ENCODE data around the gene HTRA1.

HTRA1 gene

GRCh38 chr10:122550983-122551382 is 89.6 kb downstream of the HTRA1 start:
- Histone ChIP-seq H3K9me3 (replicated peaks in 1 of 11) (peaks cover 0 to 9% (median 0%) of the 10 kb centered on the region in 11 experiments; a peak in 3 of 22 replicates), H3K27me3 (no peaks in the 10 kb centered on the region), H3K36me3 (no peaks in the 10 kb centered on the region), H4K20me1 (no peaks in the 10 kb centered on the region), H3K4me3 (no peak overlapping the region), H3K4me1 (peaks cover 0 to 38% (median 29%) of the 10 kb centered on the region in 10 experiments; a peak in 16 of 20 replicates), H3K9ac (no peak overlapping the region), H3K27ac (peak overlapping the region in 3 of 11 experiments; percentile 9 to 54 (median 48); a peak in 4 of 22 replicates), H3K4me2 (peak overlapping the region in 4 of 11 experiments; percentile 12 to 26 (median 20); a peak in 3 of 22 replicates)
- no peak for TF ChIP-seq Cebpa-rat (IDR thresholded peaks at IDR 0.05)

GRCh38 chr10:122551450-122551849 is 90.1 kb downstream of the HTRA1 start:
- H3K9ac ChIP-seq: no peak overlapping the region
- H4K20me1 ChIP-seq: no peaks in the 10 kb centered on the region
- H3K4me2 ChIP-seq: peak overlapping the region in 3 of 11 experiments; percentile 19 to 26 (median 20); a peak in 3 of 22 replicates

DNA sequence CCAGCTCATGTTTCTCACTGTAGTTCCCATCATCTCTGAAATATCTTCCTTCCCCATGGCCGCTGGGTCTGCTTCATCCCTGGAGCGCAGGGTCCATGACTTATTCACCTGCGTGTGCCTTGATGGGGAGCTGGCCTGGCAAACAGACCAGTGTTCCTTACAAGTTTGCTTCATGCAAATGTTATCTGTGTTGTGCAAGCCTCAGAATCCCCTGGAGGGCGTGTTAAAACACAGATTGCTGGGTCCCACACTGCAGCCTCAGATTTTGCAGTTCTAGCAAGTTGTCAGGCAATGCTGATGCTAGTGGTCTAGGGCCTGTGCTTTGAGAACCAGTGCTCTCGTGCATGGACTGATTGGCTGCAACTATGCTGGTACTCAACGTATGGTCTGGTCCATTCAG is 92.0 kb downstream of the HTRA1 start:
- peaks cover 0 to 9% (median 0%) of the 10 kb centered on the region in 11 experiments; a peak in 4 of 22 replicates for H3K9me3 ChIP-seq (replicated peaks in 1 of 11)
- no peaks in the 10 kb centered on the region for H3K36me3 ChIP-seq
- H3K4me1 ChIP-seq: peaks cover 0 to 37% (median 32%) of the 10 kb centered on the region in 10 experiments; a peak in 16 of 20 replicates
- H3K27ac ChIP-seq: no peak overlapping the region
- H4K20me1 ChIP-seq: no peaks in the 10 kb centered on the region
- H3K4me3 ChIP-seq: no peak overlapping the region
- H3K4me2 ChIP-seq: peak overlapping the region in 4 of 11 experiments; percentile 2 to 30 (median 18); a peak in 3 of 22 replicates
- H3K9ac ChIP-seq: no peak overlapping the region
- TF ChIP-seq Cebpa-rat (IDR thresholded peaks at IDR 0.05): no peak
- H3K27me3 ChIP-seq: no peaks in the 10 kb centered on the region

More at GRCh38 chr10:122551450-122551849, 90.1 kb downstream of the HTRA1 start:
- peaks cover 0 to 9% (median 0%) of the 10 kb centered on the region in 11 experiments; a peak in 3 of 22 replicates for H3K9me3 ChIP-seq (replicated peaks in 1 of 11)
- TF ChIP-seq Cebpa-rat (IDR thresholded peaks at IDR 0.05): no peak
- H3K27ac ChIP-seq: peak overlapping the region in 3 of 11 experiments; percentile 9 to 54 (median 48); a peak in 4 of 22 replicates
- H3K36me3 ChIP-seq: no peaks in the 10 kb centered on the region
- no peak overlapping the region for H3K4me3 ChIP-seq
- no peaks in the 10 kb centered on the region for H3K27me3 ChIP-seq
- H3K4me1 ChIP-seq: peaks cover 0 to 38% (median 31%) of the 10 kb centered on the region in 10 experiments; a peak in 16 of 20 replicates

DNA sequence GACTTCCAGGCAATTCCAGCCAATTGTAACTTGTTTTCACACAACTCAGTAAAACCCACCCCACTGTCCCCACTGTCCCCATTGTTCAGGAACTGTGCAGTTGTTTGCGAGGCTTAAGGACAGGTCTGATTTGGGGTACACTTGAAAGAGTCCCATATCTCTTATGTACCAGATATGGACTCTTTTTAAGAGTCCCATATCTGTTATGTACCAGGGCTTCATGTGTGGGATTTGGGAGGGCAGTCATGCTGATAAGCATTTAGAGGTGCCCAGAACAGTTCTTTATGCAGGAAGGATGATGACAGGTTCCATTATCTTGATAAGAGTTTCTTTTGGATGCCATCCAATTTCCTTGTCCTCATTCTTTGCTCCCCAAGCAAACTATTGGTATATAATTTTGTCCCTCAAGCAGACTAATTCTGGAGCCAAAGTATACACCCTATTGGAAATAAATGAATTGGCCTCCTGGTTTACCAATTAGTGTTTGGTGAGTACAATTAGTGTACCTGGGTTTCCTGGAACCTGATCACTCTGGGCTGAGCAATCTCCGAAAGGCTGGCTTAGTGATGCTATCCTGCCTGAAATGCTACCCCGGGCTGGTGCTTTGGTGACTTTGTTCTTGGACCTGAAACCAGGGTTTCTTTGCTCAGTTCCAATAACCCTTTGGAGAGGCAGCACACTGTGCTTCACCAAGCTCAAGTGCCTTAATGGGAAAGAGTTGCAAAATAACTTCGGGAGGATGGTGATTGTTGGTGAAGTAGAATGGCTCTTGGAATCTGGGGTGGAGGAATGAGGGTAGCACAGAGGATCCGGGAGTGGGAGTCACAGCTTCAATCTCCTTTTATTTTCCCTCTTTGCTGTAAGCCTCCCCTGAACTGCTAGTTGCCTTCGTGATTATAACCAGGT is 93.0 kb downstream of the HTRA1 start:
- TF ChIP-seq Cebpa-rat (IDR thresholded peaks at IDR 0.05): no peak
- H3K27ac ChIP-seq: no peak overlapping the region
- peaks cover 0 to 9% (median 0%) of the 10 kb centered on the region in 11 experiments; a peak in 4 of 22 replicates for H3K9me3 ChIP-seq (replicated peaks in 1 of 11)
- H3K27me3 ChIP-seq: no peaks in the 10 kb centered on the region
- H3K9ac ChIP-seq: no peak overlapping the region
- no peaks in the 10 kb centered on the region for H4K20me1 ChIP-seq
- H3K4me1 ChIP-seq: peaks cover 0 to 37% (median 31%) of the 10 kb centered on the region in 10 experiments; a peak in 14 of 20 replicates
- H3K4me2 ChIP-seq: no peak overlapping the region
- H3K4me3 ChIP-seq: no peak overlapping the region
- H3K36me3 ChIP-seq: no peaks in the 10 kb centered on the region

DNA sequence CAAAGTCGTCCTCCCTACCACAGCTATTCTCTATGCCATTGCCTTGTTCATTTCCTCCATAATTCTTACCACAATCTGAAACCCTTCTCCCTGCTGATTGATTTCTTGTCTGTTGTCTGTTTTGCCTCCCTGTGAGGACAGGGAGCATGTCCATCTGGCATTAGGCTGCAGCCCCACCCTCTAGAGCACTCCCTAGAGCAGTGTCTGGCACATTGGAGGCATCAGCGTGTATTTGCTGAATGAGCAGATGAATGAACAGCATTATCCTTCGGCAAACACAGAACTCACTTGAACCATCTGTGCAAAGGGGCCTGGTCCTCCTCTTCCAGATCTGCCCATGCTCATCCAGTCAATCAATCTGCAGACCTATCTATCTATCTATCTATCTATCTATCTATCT is 94.1 kb downstream of the HTRA1 start:
- no peak overlapping the region for H3K4me3 ChIP-seq
- H3K27ac ChIP-seq: no peak overlapping the region
- no peak for TF ChIP-seq Cebpa-rat (IDR thresholded peaks at IDR 0.05)
- H3K9me3 ChIP-seq (replicated peaks in 1 of 11): peaks cover 0 to 9% (median 0%) of the 10 kb centered on the region in 11 experiments; a peak in 4 of 22 replicates
- H3K36me3 ChIP-seq: no peaks in the 10 kb centered on the region
- no peaks in the 10 kb centered on the region for H4K20me1 ChIP-seq
- no peak overlapping the region for H3K9ac ChIP-seq
- H3K27me3 ChIP-seq: no peaks in the 10 kb centered on the region
- peaks cover 0 to 39% (median 28%) of the 10 kb centered on the region in 10 experiments; a peak in 15 of 20 replicates for H3K4me1 ChIP-seq
- H3K4me2 ChIP-seq: no peak overlapping the region

GRCh38 chr10:122557516-122557915 is 96.2 kb downstream of the HTRA1 start:
- no peak for TF ChIP-seq Cebpa-rat (IDR thresholded peaks at IDR 0.05)
- H3K4me1 ChIP-seq: peaks cover 0 to 31% (median 21%) of the 10 kb centered on the region in 10 experiments; a peak in 15 of 20 replicates
- H3K4me2 ChIP-seq: peak overlapping the region in 10 of 11 experiments; percentile 0 to 42 (median 30); a peak in 8 of 22 replicates
- H3K9me3 ChIP-seq (replicated peaks in 1 of 11): peaks cover 0 to 9% (median 0%) of the 10 kb centered on the region in 11 experiments; a peak in 4 of 22 replicates
- H3K36me3 ChIP-seq: no peaks in the 10 kb centered on the region
- 0 out of 22 replicates have a peak, but pooled peaks cover 0 to 3% (median 0%) of the 10 kb centered on the region in 11 experiments for H3K27me3 ChIP-seq
- no peaks in the 10 kb centered on the region for H4K20me1 ChIP-seq
- H3K9ac ChIP-seq: no peak overlapping the region
- H3K27ac ChIP-seq: peak overlapping the region in 2 of 11 experiments; percentile 16 to 37; a peak in 2 of 22 replicates
- H3K4me3 ChIP-seq: no peak overlapping the region

- 0 out of 22 replicates have a peak overlapping the region, but pooled peaks of 1 of the 11 experiments have one; percentile 7 for H3K27ac ChIP-seq
- H3K4me3 ChIP-seq: no peak overlapping the region
- no peaks in the 10 kb centered on the region for H3K36me3 ChIP-seq
- no peak overlapping the region for H3K9ac ChIP-seq
- peak overlapping the region in 9 of 11 experiments; percentile 15 to 48 (median 37); a peak in 13 of 22 replicates for H3K4me2 ChIP-seq
- no peak for TF ChIP-seq Cebpa-rat (IDR thresholded peaks at IDR 0.05)
- H3K9me3 ChIP-seq (replicated peaks in 1 of 11): peaks cover 0 to 9% (median 0%) of the 10 kb centered on the region in 11 experiments; a peak in 4 of 22 replicates
- H3K4me1 ChIP-seq: peaks cover 0 to 27% (median 21%) of the 10 kb centered on the region in 10 experiments; a peak in 15 of 20 replicates
- 0 out of 22 replicates have a peak, but pooled peaks cover 0 to 9% (median 0%) of the 10 kb centered on the region in 11 experiments for H3K27me3 ChIP-seq
- no peaks in the 10 kb centered on the region for H4K20me1 ChIP-seq
Observed at GRCh38 chr10:122558452-122558851, 97.1 kb downstream of the HTRA1 start.

GRCh38 chr10:122559228-122559627 is 97.9 kb downstream of the HTRA1 start:
- Histone ChIP-seq H3K36me3 (no peaks in the 10 kb centered on the region), H3K27ac (no peak overlapping the region), H3K4me1 (peaks cover 3 to 35% (median 22%) of the 10 kb centered on the region in 10 experiments; a peak in 15 of 20 replicates), H3K4me2 (no peak overlapping the region), H3K27me3 (0 out of 22 replicates have a peak, but pooled peaks cover 0 to 9% (median 0%) of the 10 kb centered on the region in 11 experiments), H3K9ac (no peak overlapping the region), H4K20me1 (no peaks in the 10 kb centered on the region), H3K9me3 (replicated peaks in 1 of 11) (peaks cover 0 to 9% (median 0%) of the 10 kb centered on the region in 11 experiments; a peak in 4 of 22 replicates), H3K4me3 (no peak overlapping the region)
- TF ChIP-seq Cebpa-rat (IDR thresholded peaks at IDR 0.05): no peak
